HepG2 (cell line): Measurements from ENCODE around the gene DOLK. TPM values are rescaled to one million over a fixed set of nuclear protein-coding genes. Genes with fewer than 3 reads are reported as not detected.

Experiments used
- IKZF1 ChIP-seq: fragments of 450-650 bp; IDR thresholded peaks from 2 replicates; pipeline ENCODE4 v1.7.1; 2016
- MEIS2 ChIP-seq: sonication (generic); formaldehyde crosslinking; IDR thresholded peaks from 2 replicates; pipeline ENCODE4 v1.9.0; 2021; ENCODE audit warnings: mild to moderate bottlenecking, missing genetic modification reagents
- MXD1 ChIP-seq: sonication (generic); formaldehyde crosslinking; IDR thresholded peaks from 2 replicates; pipeline ENCODE4 v1.4.0; 2020; ENCODE audit warnings: mild to moderate bottlenecking, missing genetic modification reagents
- PCBP1 ChIP-seq: fragments of 200-400 bp; formaldehyde crosslinking; IDR thresholded peaks from 2 replicates; pipeline ENCODE4 v1.6.1; 2017; ENCODE audit warnings: mild to moderate bottlenecking, low read depth, low read length, borderline replicate concordance
- SNAPC2 ChIP-seq: sonication (generic); formaldehyde crosslinking; IDR thresholded peaks from 2 replicates; pipeline ENCODE4 v1.8.1; 2022; ENCODE audit warnings: mild to moderate bottlenecking, missing genetic modification reagents
- TCF7L2 ChIP-seq: IDR thresholded peaks from 2 replicates; pipeline ENCODE4 v1.6.1; 2011; ENCODE audit warnings: mild to moderate bottlenecking, low read depth, low read length, moderate library complexity
- TERF1 ChIP-seq: sonication (generic); formaldehyde crosslinking; IDR thresholded peaks from 2 replicates; pipeline ENCODE4 v1.8.0; 2022; ENCODE audit warnings: mild to moderate bottlenecking, missing genetic modification reagents, moderate library complexity
- THAP9 ChIP-seq: sonication (generic); formaldehyde crosslinking; IDR thresholded peaks from 2 replicates; pipeline ENCODE4; 2020; ENCODE audit warnings: missing genetic modification reagents, mild to moderate bottlenecking, borderline replicate concordance
- ZBTB1 ChIP-seq: sonication (generic); formaldehyde crosslinking; IDR thresholded peaks from 2 replicates; pipeline ENCODE4 v1.4.0; 2020; ENCODE audit warnings: missing genetic modification reagents, borderline replicate concordance
- ZNF10 ChIP-seq: sonication (generic); formaldehyde crosslinking; IDR thresholded peaks from 2 replicates; pipeline ENCODE4 v1.4.0; 2020; ENCODE audit warnings: mild to moderate bottlenecking, low read depth, missing genetic modification reagents, borderline replicate concordance
- ZNF382 ChIP-seq: sonication (generic); formaldehyde crosslinking; IDR thresholded peaks from 2 replicates; pipeline ENCODE4 v1.5.0; 2020; ENCODE audit warnings: missing genetic modification reagents, mild to moderate bottlenecking, borderline replicate concordance
- ZNF430 ChIP-seq: sonication (generic); formaldehyde crosslinking; IDR thresholded peaks from 2 replicates; pipeline ENCODE4 v1.9.0; 2021; ENCODE audit warnings: mild to moderate bottlenecking, missing genetic modification reagents
- ZNF496 ChIP-seq: sonication (generic); formaldehyde crosslinking; IDR thresholded peaks from 2 replicates; pipeline ENCODE4 v1.8.1; 2023; ENCODE audit warnings: mild to moderate bottlenecking, moderate library complexity, missing genetic modification reagents; ENCODE audit not compliant: insufficient replicate concordance
- ZNF546 ChIP-seq: sonication (generic); formaldehyde crosslinking; conservative IDR thresholded peaks from 2 replicates; pipeline ENCODE4 v1.8.1; 2023; ENCODE audit warnings: mild to moderate bottlenecking, missing genetic modification reagents
- polyA plus RNA-seq, 8 experiments: library from polyadenylated mRNA; depleted of rRNA in 3 of 8; stranded (reverse) in 7 of 8; unstranded in 1 of 8; fragments of >200 nt; fragmentation: Illumina TruSeq in 4 of 8; extraction: Trizol in 4 of 8; gene quantifications; 2 replicates each; pipeline versions ENCODE4 v1.2.1 to v1.2.3, GENCODE V29; 2011 to 2016; ENCODE audit warnings: low read depth in 4 of 8, missing spikeins in 1 of 8, mixed read lengths in 1 of 8; ENCODE audit not compliant: insufficient read depth in 1 of 8
- total RNA-seq, 5 experiments: library from RNA; depleted of rRNA; stranded (reverse); fragments of >200 nt; fragmentation: Illumina TruSeq; extraction: Trizol; gene quantifications; 2 replicates each; pipeline ENCODE4 v1.2.3, GENCODE V29; 2016; ENCODE audit warnings: low read depth in 1 of 5
- TF ChIP-seq, protein P1 (sequence below): sonication (generic); formaldehyde crosslinking; IDR thresholded peaks from 2 replicates; pipeline ENCODE4 v1.8.1; 2023; ENCODE audit warnings: mild to moderate bottlenecking, inconsistent platforms, moderate library complexity, missing genetic modification reagents, borderline replicate concordance
- TF ChIP-seq, protein P2 (sequence below): sonication (generic); formaldehyde crosslinking; IDR thresholded peaks from 2 replicates; pipeline ENCODE4 v1.4.0; 2020; ENCODE audit warnings: missing genetic modification reagents, borderline replicate concordance

The DOLK gene
- total and polyA plus RNA-seq, 2 of the 13 experiments (the other 11 are each of a cell fraction or from before 2014, with no cell fraction given), result 15.4 to 18.7 TPM

DNA sequence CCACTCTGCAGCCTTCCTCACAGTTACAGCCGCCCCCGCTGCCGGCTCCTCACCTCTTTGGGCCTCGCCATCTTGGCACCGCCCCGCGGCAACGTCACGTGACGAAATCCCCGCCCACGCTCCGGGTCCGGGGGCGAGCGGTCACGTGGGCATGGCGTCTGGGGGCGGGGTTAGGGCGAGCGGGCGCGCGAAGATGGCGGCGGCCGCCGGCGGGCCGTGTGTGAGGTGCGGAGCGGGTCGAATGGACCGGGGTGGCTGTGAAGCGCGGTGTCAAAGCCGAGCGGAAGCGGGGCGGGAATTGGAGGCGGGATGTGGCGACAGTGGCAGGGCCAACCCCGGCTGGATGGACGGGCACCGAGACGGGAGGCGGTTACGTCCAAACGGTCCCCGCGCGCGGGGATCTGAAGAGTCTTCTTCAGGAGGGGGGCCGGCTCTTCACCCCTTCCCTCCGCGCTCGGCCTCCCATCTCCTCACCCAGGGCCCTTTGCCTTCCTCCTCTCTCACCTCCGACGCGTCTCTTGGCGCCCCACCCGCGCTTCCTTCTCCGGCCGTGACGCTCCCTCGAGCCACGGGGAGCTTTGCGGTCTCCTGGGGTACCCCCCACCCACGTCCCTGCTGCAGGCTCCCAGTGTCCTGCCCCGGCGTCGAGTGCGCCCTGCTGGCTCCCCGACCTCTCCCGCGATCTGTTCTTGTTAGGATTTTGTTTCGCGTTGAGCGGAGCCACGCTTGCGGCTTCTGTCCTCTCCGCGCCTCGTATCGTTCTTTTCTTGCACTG is at the start of gene DOLK, which contains the start of gene NUP188 (continued):
- TF ChIP-seq TERF1 (no peak), ZNF10 (CRISPR knock-in tag) (no peak), ZNF496 (no peak), TCF7L2 (no peak), IKZF1 (no peak), MXD1 (0 out of 2 replicates have a peak, but pooled peaks have one; percentile 14), ZNF382 (no peak), PCBP1 (0 out of 2 replicates have a peak, but pooled peaks have one; percentile 52), MEIS2 (peak; percentile 61), ZBTB1 (CRISPR knock-in tag) (no peak), ZNF546 (CRISPR knock-in tag) (peak; percentile 60; the same call in 1 of the 2 replicates), ZNF430 (no peak), SNAPC2 (CRISPR knock-in tag) (no peak), THAP9 (peak; percentile 76)
- TF ChIP-seq, protein P1, sequence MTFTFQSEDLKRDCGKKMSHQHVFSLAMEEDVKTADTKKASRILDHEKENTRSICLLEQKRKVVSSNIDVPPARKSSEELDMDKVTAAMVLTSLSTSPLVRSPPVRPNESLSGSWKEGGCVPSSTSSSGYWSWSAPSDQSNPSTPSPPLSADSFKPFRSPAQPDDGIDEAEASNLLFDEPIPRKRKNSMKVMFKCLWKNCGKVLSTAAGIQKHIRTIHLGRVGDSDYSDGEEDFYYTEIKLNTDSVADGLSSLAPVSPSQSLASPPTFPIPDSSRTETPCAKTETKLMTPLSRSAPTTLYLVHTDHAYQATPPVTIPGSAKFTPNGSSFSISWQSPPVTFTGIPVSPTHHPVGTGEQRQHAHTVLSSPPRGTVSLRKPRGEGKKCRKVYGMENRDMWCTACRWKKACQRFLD (CRISPR knock-in tag), result peak; percentile 66; the same call in 1 of the 2 replicates
- TF ChIP-seq, protein P2, sequence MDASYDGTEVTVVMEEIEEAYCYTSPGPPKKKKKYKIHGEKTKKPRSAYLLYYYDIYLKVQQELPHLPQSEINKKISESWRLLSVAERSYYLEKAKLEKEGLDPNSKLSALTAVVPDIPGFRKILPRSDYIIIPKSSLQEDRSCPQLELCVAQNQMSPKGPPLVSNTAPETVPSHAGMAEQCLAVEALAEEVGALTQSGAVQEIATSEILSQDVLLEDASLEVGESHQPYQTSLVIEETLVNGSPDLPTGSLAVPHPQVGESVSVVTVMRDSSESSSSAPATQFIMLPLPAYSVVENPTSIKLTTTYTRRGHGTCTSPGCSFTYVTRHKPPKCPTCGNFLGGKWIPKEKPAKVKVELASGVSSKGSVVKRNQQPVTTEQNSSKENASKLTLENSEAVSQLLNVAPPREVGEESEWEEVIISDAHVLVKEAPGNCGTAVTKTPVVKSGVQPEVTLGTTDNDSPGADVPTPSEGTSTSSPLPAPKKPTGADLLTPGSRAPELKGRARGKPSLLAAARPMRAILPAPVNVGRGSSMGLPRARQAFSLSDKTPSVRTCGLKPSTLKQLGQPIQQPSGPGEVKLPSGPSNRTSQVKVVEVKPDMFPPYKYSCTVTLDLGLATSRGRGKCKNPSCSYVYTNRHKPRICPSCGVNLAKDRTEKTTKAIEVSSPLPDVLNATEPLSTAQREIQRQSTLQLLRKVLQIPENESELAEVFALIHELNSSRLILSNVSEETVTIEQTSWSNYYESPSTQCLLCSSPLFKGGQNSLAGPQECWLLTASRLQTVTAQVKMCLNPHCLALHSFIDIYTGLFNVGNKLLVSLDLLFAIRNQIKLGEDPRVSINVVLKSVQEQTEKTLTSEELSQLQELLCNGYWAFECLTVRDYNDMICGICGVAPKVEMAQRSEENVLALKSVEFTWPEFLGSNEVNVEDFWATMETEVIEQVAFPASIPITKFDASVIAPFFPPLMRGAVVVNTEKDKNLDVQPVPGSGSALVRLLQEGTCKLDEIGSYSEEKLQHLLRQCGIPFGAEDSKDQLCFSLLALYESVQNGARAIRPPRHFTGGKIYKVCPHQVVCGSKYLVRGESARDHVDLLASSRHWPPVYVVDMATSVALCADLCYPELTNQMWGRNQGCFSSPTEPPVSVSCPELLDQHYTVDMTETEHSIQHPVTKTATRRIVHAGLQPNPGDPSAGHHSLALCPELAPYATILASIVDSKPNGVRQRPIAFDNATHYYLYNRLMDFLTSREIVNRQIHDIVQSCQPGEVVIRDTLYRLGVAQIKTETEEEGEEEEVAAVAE (CRISPR knock-in tag), result 0 out of 2 replicates have a peak, but pooled peaks have one; percentile 25
